SK-N-SH (cell line): ENCODE measurements around the gene SECISBP2L. TPM values are rescaled to one million over a fixed set of nuclear protein-coding genes. Genes with fewer than 3 reads are reported as not detected.

Source experiments
- CTCF ChIA-PET: fragments of 300-600, 350-600 bp; formaldehyde crosslinking; extraction: SDS; loops from one replicate; lab custom pipeline; 2021; lab: Yijun Ruan, JAX
- POLR2A ChIA-PET: fragments of 350-600 bp; sonication (Branson Sonifier 250); formaldehyde crosslinking; extraction: SDS; loops from one replicate; lab custom pipeline; 2020; ENCODE audit warnings: antibody characterized with exemption, inconsistent platforms; lab: Yijun Ruan, JAX
- DNase-seq: peaks from one replicate; pipeline ENCODE4 v3.0.0; 2012
- H2AFZ ChIP-seq: fragments of 200-600 bp; sonication (generic); 2 replicates; pipeline ENCODE4 v1.8.1; 2016; ENCODE audit warnings: antibody characterized with exemption, mild to moderate bottlenecking, low read depth
- H3F3A ChIP-seq: fragments of 200-600 bp; sonication (generic); replicated peaks from 2 replicates; pipeline ENCODE3; 2016; ENCODE audit warnings: antibody characterized with exemption, mild to moderate bottlenecking; ENCODE audit not compliant: insufficient read depth
- H3K27ac ChIP-seq, 2 experiments: fragments of 200-500 bp in 1 of 2; fragments of 200-600 bp in 1 of 2; sonication (Bioruptor generic) in 1 of 2; sonication (generic), shearing (Covaris generic) in 1 of 2; 2 replicates each; pipeline versions ENCODE4 v1.5.1 to v1.6.1; 2014 to 2016; ENCODE audit warnings: low read depth in 2 of 2, inconsistent platforms in 1 of 2, low read length in 1 of 2, mild to moderate bottlenecking in 1 of 2, mixed read lengths in 1 of 2
- H3K27me3 ChIP-seq: fragments of 200-600 bp; sonication (generic), shearing (Covaris generic); 2 replicates; pipeline ENCODE4 v1.6.1; 2016; ENCODE audit warnings: mixed run types; ENCODE audit not compliant: insufficient read depth
- H3K36me3 ChIP-seq, 2 experiments: fragments of 200-500 bp in 1 of 2; fragments of 200-600 bp in 1 of 2; sonication (Bioruptor generic) in 1 of 2; sonication (generic) in 1 of 2; replicated peaks in 1 of 2; 2 replicates each; pipeline versions ENCODE3 to v1.5.1; 2014 to 2016; ENCODE audit warnings: low read length in 1 of 2, mild to moderate bottlenecking in 1 of 2; ENCODE audit not compliant: insufficient read depth in 2 of 2, control insufficient read depth in 1 of 2
- H3K4me1 ChIP-seq, 2 experiments: fragments of 200-500 bp in 1 of 2; fragments of 200-600 bp in 1 of 2; sonication (Bioruptor generic) in 1 of 2; sonication (generic), shearing (Covaris generic) in 1 of 2; 2 replicates each; pipeline versions ENCODE4 v1.5.1 to v1.6.1; 2014 to 2016; ENCODE audit warnings: low read depth in 1 of 2, low read length in 1 of 2, mixed run types in 1 of 2; ENCODE audit not compliant: insufficient read depth in 2 of 2, control insufficient read depth in 1 of 2
- H3K4me2 ChIP-seq: fragments of 200-600 bp; sonication (generic), shearing (Covaris generic); 2 replicates; pipeline ENCODE4 v1.6.1; 2017; ENCODE audit warnings: mixed run types
- H3K4me3 ChIP-seq, 2 experiments: fragments of 200-500 bp in 1 of 2; fragments of 200-600 bp in 1 of 2; sonication (Bioruptor generic) in 1 of 2; sonication (generic), shearing (Covaris generic) in 1 of 2; 2 replicates each; pipeline versions ENCODE4 v1.5.1 to v1.8.1; 2014 to 2016; ENCODE audit warnings: low read depth in 2 of 2, inconsistent platforms in 1 of 2, low read length in 1 of 2, mild to moderate bottlenecking in 1 of 2, mixed read lengths in 1 of 2, moderate library complexity in 1 of 2
- H3K79me2 ChIP-seq: fragments of 200-600 bp; sonication (generic); 2 replicates; pipeline ENCODE4 v1.8.1; 2017; ENCODE audit warnings: mild to moderate bottlenecking; ENCODE audit not compliant: insufficient read depth
- H3K9ac ChIP-seq: fragments of 200-600 bp; sonication (generic); 2 replicates; pipeline ENCODE4 v1.6.1; 2017; ENCODE audit warnings: mixed run types
- H3K9me2 ChIP-seq: fragments of 200-600 bp; sonication (generic); 2 replicates; pipeline ENCODE4 v1.6.1; 2017; ENCODE audit warnings: mixed run types
- H3K9me3 ChIP-seq: fragments of 200-600 bp; sonication (generic); 2 replicates; pipeline ENCODE4 v1.6.1; 2017; ENCODE audit warnings: mixed run types, mild to moderate bottlenecking, moderate library complexity
- H4K20me1 ChIP-seq: fragments of 200-600 bp; sonication (generic); 2 replicates; pipeline ENCODE4 v1.6.1; 2017; ENCODE audit warnings: mild to moderate bottlenecking, mixed run types; ENCODE audit not compliant: insufficient read depth
- CTCF ChIP-seq: fragments of 200-600 bp; sonication (generic); IDR thresholded peaks from 2 replicates; pipeline ENCODE4 v1.6.1; 2017; ENCODE audit warnings: antibody characterized with exemption, mild to moderate bottlenecking, moderate library complexity
- EP300 ChIP-seq, 2 experiments: IDR thresholded peaks; 2 replicates each; pipeline versions ENCODE4 v1.4.0 to v1.6.1; 2012; ENCODE audit warnings: borderline replicate concordance in 1 of 2, low read depth in 1 of 2, low read length in 1 of 2
- FOXJ3 ChIP-seq: sonication (generic); formaldehyde crosslinking; IDR thresholded peaks from 2 replicates; pipeline ENCODE4 v1.5.1; 2020; ENCODE audit warnings: mild to moderate bottlenecking, missing genetic modification reagents
- FOXM1 ChIP-seq: IDR thresholded peaks from 2 replicates; pipeline ENCODE4 v1.4.0; 2012; ENCODE audit warnings: low read depth, mild to moderate bottlenecking
- GATA2 ChIP-seq: sonication (generic); formaldehyde crosslinking; IDR thresholded peaks from 2 replicates; pipeline ENCODE4 v1.5.0; 2020; ENCODE audit warnings: mild to moderate bottlenecking, missing genetic modification reagents
- RAD21 ChIP-seq: IDR thresholded peaks from 2 replicates; pipeline ENCODE4 v1.6.1; 2012; ENCODE audit warnings: mild to moderate bottlenecking, low read length
- SMC3 ChIP-seq: IDR thresholded peaks from 2 replicates; pipeline ENCODE4 v1.6.1; 2012; ENCODE audit warnings: low read depth, low read length, improper control_type of control experiment
- TAF1 ChIP-seq: IDR thresholded peaks from 2 replicates; pipeline ENCODE4 v1.6.1; 2012; ENCODE audit warnings: low read depth, mild to moderate bottlenecking, low read length, moderate library complexity, borderline replicate concordance
- TCF12 ChIP-seq: IDR thresholded peaks from 2 replicates; pipeline ENCODE4 v1.4.0; 2012
- WGBS: methylation state at CpG from one replicate; pipeline ENCODE4 v1.1.6; 2017; ENCODE audit warnings: low lambda C conversion rate; 5-methylcytosine and 5-hydroxymethylcytosine counted together
- polyA plus RNA-seq, 3 experiments: library from polyadenylated mRNA; depleted of rRNA; stranded (reverse); fragments of >200 nt; gene quantifications; 2 replicates each; pipeline ENCODE4 v1.2.3, GENCODE V29; 2012

Gene SECISBP2L
- polyA plus RNA-seq, 1 of the 3 experiments (the other 2 are of a cell fraction) = 6.0 TPM

GRCh38 chr15:48965972-48966371 lies 80.3 kb downstream of the SECISBP2L start:
- peaks cover 12 to 13% of the 10 kb centered on the region in 2 experiments; a peak in 2 of 4 replicates for H3K4me1 ChIP-seq
- H3K9me2 ChIP-seq = no peaks in the 10 kb centered on the region
- TF ChIP-seq CTCF (peak; percentile 50), RAD21 (peak; percentile 55), FOXM1 (no peak), SMC3 (peak; percentile 53)
- no peak for DNase-seq
- peaks cover 13% of the 10 kb centered on the region for H3F3A ChIP-seq
- no peak overlapping the region for H3K4me2 ChIP-seq
- H4K20me1 ChIP-seq = no peaks in the 10 kb centered on the region
- CTCF ChIA-PET = interaction anchor here (1.1 to 7.1 kb wide), 3 partner anchors 8 to 177 kb away, joined by 3 to 60 read pairs (median 7); no protein-coding TSS in a partner anchor
- no peak overlapping the region for H3K27ac ChIP-seq
- no peak overlapping the region for H3K4me3 ChIP-seq
- H3K27me3 ChIP-seq = no peaks in the 10 kb centered on the region
- H2AFZ ChIP-seq = no peak overlapping the region
- no peaks in the 10 kb centered on the region for H3K36me3 ChIP-seq
- no peaks in the 10 kb centered on the region for H3K79me2 ChIP-seq
- POLR2A ChIA-PET = interaction anchor here (3.0 kb wide), 1 partner anchor 9 kb away, joined by 23 read pairs; no protein-coding TSS in a partner anchor
- no peaks in the 10 kb centered on the region for H3K9me3 ChIP-seq
- no peak overlapping the region for H3K9ac ChIP-seq

- Histone ChIP-seq H3K4me1 (peaks cover 10 to 12% of the 10 kb centered on the region in 2 experiments; a peak in 2 of 4 replicates), H3K9me2 (no peaks in the 10 kb centered on the region), H3K9me3 (no peaks in the 10 kb centered on the region), H3K27ac (no peak overlapping the region), H3K36me3 (no peaks in the 10 kb centered on the region), H4K20me1 (no peaks in the 10 kb centered on the region), H3K9ac (no peak overlapping the region)
- POLR2A ChIA-PET = interaction anchor here (0.9 to 3.0 kb wide), 4 partner anchors 10 to 319 kb away, joined by 3 to 23 read pairs (median 10); partner anchors contain the start of genes COPS2, EID1 and FBN1
- TF ChIP-seq RAD21 = no peak
- TF ChIP-seq FOXJ3 (CRISPR knock-in tag) = no peak
- no peak for TF ChIP-seq TAF1
- TF ChIP-seq GATA2 (CRISPR knock-in tag) = no peak
- TF ChIP-seq EP300 (IDR thresholded peaks at IDR 0.05; ENCODE audit: borderline replicate concordance in 1 of 2, low read depth in 1 of 2, low read length in 1 of 2) = no peak
- no peak for TF ChIP-seq SMC3
- no peak for TF ChIP-seq TCF12
- TF ChIP-seq, all 33 proteins: peak for 0
- H3K4me3 ChIP-seq = no peak overlapping the region
- no peak for DNase-seq
- H3K4me2 ChIP-seq = no peak overlapping the region
- peaks cover 13% of the 10 kb centered on the region for H3F3A ChIP-seq
- no peaks in the 10 kb centered on the region for H3K27me3 ChIP-seq
- CTCF ChIA-PET = interaction anchor here (1.0 to 7.1 kb wide), 6 partner anchors 9 to 628 kb away, joined by 3 to 60 read pairs (median 4); no protein-coding TSS in a partner anchor
- WGBS = 85% methylated on average over 2 of the region's 2 CpGs
- H3K79me2 ChIP-seq = 0 out of 2 replicates have a peak, but pooled peaks cover 3% of the 10 kb centered on the region
- no peak overlapping the region for H2AFZ ChIP-seq
Measured at GRCh38 chr15:48964898-48965297, 81.3 kb downstream of the SECISBP2L start.
